HepG2 (cell line): ENCODE data around the gene NLRP6.

Experiments used
- BATF2 ChIP-seq: sonication (generic); formaldehyde crosslinking; IDR thresholded peaks from 2 replicates; pipeline ENCODE4 v1.8.0; 2022; ENCODE audit warnings: mild to moderate bottlenecking, missing genetic modification reagents, moderate library complexity
- EZH2 ChIP-seq: conservative IDR thresholded peaks from 2 replicates; pipeline ENCODE4 v1.6.1; 2012; ENCODE audit warnings: mild to moderate bottlenecking, low read depth, low read length, moderate library complexity
- HMG20B ChIP-seq: conservative IDR thresholded peaks from 2 replicates; pipeline ENCODE4 v1.6.1; 2016; ENCODE audit warnings: missing genetic modification reagents, missing compliant biosample characterization
- JUN ChIP-seq: sonication (generic); formaldehyde crosslinking; IDR thresholded peaks from 2 replicates; pipeline ENCODE4 v1.4.0; 2020; ENCODE audit warnings: mild to moderate bottlenecking, missing genetic modification reagents
- POLR2AphosphoS2 ChIP-seq: IDR thresholded peaks from 2 replicates; pipeline ENCODE4 v1.6.1; 2011; ENCODE audit warnings: low read depth, low read length, improper control_type of control experiment
- POLR2AphosphoS5 ChIP-seq: IDR thresholded peaks from 2 replicates; pipeline ENCODE4 v1.6.1; 2012; ENCODE audit warnings: low read depth, low read length
- ZBTB7A ChIP-seq: sonication (generic); formaldehyde crosslinking; IDR thresholded peaks from 2 replicates; pipeline ENCODE4 v1.8.0; 2022; ENCODE audit warnings: mild to moderate bottlenecking, missing genetic modification reagents
- ZSCAN22 ChIP-seq: sonication (generic); formaldehyde crosslinking; IDR thresholded peaks from 2 replicates; pipeline ENCODE4 v1.4.0; 2020; ENCODE audit warnings: mild to moderate bottlenecking, missing genetic modification reagents
- TF ChIP-seq, protein P1 (sequence below): sonication (generic); formaldehyde crosslinking; IDR thresholded peaks from 2 replicates; pipeline ENCODE4 v1.5.0; 2020; ENCODE audit warnings: mild to moderate bottlenecking, missing genetic modification reagents, moderate library complexity
- TF ChIP-seq, protein P2 (sequence below): sonication (generic); formaldehyde crosslinking; conservative IDR thresholded peaks from 2 replicates; pipeline ENCODE4 v1.4.0; 2020; ENCODE audit warnings: missing genetic modification reagents

DNA sequence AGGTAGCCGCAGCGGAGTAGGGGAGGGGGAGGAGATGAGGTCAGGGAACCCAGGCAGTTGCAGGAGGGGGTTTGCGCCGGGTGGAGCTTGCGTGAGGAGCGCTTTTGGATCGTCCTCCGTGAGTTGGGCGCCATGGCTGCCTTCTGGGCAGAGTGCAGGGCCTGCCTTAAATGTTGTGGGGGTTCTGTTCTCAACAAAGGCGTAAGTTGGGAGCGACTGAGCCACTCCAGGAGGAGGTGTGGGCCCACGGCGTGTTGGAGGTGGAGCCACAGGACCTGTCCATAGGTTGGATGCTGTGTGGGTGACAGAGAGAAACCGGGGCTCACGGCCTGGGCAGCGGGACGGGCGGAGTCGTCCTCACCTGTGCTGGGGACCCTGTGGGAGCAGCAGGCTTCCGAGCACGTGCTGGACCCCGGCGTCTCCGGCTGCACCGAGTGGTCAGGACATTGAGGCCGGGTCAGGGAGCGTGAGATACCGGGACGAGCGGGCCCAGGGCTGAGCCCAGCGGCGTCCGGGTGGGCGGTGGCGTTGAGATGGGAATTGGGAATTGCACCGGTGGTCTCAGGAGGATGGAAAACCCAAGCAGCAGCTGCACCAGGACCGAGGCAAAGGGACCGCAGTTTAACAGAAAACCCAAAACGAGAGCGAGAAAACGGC is 9.7 kb downstream of the NLRP6 start:
- TF ChIP-seq ZSCAN22 (CRISPR knock-in tag), result no peak
- TF ChIP-seq, protein P1, sequence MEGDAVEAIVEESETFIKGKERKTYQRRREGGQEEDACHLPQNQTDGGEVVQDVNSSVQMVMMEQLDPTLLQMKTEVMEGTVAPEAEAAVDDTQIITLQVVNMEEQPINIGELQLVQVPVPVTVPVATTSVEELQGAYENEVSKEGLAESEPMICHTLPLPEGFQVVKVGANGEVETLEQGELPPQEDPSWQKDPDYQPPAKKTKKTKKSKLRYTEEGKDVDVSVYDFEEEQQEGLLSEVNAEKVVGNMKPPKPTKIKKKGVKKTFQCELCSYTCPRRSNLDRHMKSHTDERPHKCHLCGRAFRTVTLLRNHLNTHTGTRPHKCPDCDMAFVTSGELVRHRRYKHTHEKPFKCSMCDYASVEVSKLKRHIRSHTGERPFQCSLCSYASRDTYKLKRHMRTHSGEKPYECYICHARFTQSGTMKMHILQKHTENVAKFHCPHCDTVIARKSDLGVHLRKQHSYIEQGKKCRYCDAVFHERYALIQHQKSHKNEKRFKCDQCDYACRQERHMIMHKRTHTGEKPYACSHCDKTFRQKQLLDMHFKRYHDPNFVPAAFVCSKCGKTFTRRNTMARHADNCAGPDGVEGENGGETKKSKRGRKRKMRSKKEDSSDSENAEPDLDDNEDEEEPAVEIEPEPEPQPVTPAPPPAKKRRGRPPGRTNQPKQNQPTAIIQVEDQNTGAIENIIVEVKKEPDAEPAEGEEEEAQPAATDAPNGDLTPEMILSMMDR (CRISPR knock-in tag), result no peak
- TF ChIP-seq JUN (CRISPR knock-in tag), result no peak
- no peak for TF ChIP-seq POLR2AphosphoS5
- no peak for TF ChIP-seq POLR2AphosphoS2
- TF ChIP-seq EZH2, result no peak
- TF ChIP-seq, protein P2, sequence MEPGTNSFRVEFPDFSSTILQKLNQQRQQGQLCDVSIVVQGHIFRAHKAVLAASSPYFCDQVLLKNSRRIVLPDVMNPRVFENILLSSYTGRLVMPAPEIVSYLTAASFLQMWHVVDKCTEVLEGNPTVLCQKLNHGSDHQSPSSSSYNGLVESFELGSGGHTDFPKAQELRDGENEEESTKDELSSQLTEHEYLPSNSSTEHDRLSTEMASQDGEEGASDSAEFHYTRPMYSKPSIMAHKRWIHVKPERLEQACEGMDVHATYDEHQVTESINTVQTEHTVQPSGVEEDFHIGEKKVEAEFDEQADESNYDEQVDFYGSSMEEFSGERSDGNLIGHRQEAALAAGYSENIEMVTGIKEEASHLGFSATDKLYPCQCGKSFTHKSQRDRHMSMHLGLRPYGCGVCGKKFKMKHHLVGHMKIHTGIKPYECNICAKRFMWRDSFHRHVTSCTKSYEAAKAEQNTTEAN (CRISPR knock-in tag), result no peak
- TF ChIP-seq BATF2 (CRISPR knock-in tag), result no peak
- TF ChIP-seq HMG20B (CRISPR knock-in tag), result no peak
- no peak for TF ChIP-seq ZBTB7A (CRISPR knock-in tag)
